ENCODE measurements around the gene DIDO1. TPM values are rescaled to one million over a fixed set of nuclear protein-coding genes. Genes with fewer than 3 reads are reported as not detected.
A peak's percentile ranks its signal among the peaks of the same experiment; 100 is the strongest.

DIDO1 gene
- total and polyA plus RNA-seq, 9 donors: 35.0 to 42.0 (median 38.2) TPM

DNA sequence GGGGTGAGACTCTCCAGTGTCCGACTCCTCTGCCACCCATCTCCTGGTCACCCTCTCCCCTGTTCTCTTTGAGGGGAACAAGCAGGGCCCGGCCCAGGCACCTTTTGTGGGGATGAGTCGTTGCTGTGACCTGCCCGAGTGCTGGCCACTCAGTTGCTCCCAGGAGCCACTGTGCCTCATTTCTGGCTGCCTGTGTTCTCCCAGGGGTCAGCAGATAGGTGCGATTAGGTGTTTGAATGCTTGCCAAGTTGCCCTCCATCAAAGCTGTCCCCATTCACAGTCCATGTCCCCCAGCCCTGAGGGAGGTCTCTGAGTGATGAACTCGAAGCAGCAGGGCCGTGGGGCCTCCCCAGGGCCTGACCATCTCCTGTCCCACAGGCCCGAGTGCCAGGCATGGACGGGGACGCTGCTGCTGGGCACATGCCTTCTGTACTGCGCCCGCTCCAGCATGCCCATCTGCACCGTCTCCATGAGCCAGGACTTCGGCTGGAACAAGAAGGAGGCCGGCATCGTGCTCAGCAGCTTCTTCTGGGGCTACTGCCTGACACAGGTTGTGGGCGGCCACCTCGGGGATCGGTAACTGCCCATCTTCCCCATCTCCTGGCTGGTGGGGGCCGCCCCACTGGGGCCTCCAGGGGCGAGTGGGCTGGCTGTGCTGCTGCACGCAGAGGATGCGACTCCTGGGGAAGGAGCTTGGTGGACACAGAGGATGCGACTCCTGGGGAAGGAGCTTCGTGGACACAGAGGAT lies 30.3 kb upstream of the DIDO1 start:
- H3K27ac ChIP-seq (ENCODE audit: low read length): no peak overlapping the region
- DNase-seq: no peak
- WGBS (ENCODE audit: insufficient coverage): 83% methylated on average over 16 of the region's 25 CpGs
- H3K4me3 ChIP-seq (ENCODE audit: low read length): no peak overlapping the region
- no peaks in the 10 kb centered on the region for H3K27me3 ChIP-seq (ENCODE audit: control insufficient read depth, insufficient read depth, low read length)
- H3K9me3 ChIP-seq (replicated peaks; ENCODE audit: control insufficient read depth, low read depth, low read length): no peaks in the 10 kb centered on the region
- H3K4me1 ChIP-seq (ENCODE audit: control insufficient read depth, insufficient read depth, low read length): peaks cover 27% of the 10 kb centered on the region
- H3K36me3 ChIP-seq (ENCODE audit: control insufficient read depth, insufficient read depth, low read length): no peaks in the 10 kb centered on the region

DNA sequence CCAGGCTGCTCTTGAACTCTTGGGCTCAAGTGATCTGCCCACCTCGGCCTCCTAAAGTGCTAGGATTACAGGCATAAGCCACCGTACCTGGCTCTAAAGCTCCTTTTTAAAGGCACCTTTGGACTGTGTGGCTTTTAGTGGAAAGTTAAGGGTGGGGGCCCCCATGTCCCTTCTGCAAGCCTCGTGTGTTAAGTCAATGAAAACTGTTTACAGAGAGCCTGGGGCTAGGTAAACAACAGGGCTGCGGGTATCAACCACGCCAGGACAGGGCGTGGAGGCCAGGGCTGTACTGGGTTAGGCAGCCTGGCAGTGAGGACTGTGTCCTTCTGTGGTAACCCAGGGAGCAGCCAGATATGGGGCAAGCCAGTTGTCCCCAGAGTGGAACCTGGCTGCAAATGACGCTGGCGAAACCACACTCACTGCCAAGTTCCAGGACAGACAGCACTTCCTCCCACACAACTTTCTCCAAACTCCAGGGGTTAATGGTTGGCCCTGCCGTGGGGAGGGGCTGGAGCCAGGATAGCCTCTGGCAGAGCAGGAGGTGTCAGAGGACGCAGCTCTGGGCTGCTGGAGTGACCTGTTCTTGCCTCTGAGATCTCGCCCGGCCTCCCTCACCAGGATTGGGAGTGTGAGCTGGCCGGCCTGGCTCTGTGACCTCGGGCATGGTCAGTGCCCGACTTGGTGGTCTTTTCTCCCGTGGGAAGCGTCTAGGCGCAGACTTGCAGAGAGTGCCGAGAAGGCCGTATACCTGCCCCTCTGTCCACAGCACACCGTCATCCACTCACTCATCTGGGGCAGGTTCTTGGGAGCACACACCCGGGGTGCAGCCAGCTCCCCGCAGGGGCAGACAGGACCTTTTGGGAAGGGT lies 29.4 kb upstream of the DIDO1 start:
- H3K36me3 ChIP-seq (ENCODE audit: control insufficient read depth, insufficient read depth, low read length): no peaks in the 10 kb centered on the region
- H3K4me1 ChIP-seq (ENCODE audit: control insufficient read depth, insufficient read depth, low read length): peaks cover 26% of the 10 kb centered on the region
- no peaks in the 10 kb centered on the region for H3K9me3 ChIP-seq (replicated peaks; ENCODE audit: control insufficient read depth, low read depth, low read length)
- 48% methylated on average over 12 of the region's 23 CpGs for WGBS (ENCODE audit: insufficient coverage)
- H3K27me3 ChIP-seq (ENCODE audit: control insufficient read depth, insufficient read depth, low read length): no peaks in the 10 kb centered on the region
- H3K4me3 ChIP-seq (ENCODE audit: low read length): no peak overlapping the region
- no peak for DNase-seq
- no peak overlapping the region for H3K27ac ChIP-seq (ENCODE audit: low read length)

DNA sequence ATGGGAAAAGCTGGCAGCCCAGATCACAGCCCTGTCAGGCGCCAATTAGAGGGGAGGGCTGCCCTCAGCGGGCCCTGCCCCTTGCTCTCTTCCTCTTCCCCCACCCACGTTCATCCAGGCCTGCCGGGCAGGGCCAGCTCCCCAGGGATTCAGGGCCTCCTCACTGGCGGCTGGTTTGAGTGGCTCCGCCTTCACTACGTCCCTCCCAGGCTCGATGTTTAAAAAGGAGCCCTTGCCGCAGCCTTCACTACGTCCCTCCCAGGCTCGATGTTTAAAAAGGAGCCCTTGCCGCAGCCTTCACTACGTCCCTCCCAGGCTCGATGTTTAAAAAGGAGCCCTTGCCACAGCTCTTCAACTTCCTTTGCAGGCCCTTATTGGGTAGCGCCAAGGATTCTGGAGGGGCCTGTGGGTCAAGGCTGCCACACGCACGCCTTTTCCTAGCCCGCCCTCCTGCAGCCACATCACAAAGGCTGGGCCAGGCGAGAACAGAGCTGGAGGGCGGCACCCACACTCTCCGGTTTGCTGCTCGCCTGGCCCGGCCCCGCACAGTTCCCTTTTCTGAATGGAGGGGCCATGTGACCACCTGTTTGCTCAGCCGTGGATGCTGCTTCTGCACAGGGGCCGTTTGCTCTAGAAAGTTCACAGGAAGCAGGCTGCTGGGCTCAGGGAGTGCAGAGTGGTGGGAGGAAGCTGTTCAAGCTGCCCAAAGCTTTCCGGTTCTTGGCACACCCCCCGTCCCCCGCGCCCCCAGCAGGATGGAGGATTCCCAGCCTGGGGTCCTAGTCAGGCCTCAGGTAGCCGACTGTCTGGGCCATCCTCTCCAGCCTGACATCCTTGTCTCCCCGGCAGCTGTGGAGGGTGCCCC lies 27.8 kb upstream of the DIDO1 start:
- Histone ChIP-seq H3K27ac (ENCODE audit: low read length) (peak overlapping the region; percentile 45), H3K4me3 (ENCODE audit: low read length) (no peak overlapping the region), H3K27me3 (ENCODE audit: control insufficient read depth, insufficient read depth, low read length) (no peaks in the 10 kb centered on the region), H3K9me3 (replicated peaks; ENCODE audit: control insufficient read depth, low read depth, low read length) (no peaks in the 10 kb centered on the region), H3K36me3 (ENCODE audit: control insufficient read depth, insufficient read depth, low read length) (peaks cover 15% of the 10 kb centered on the region), H3K4me1 (ENCODE audit: control insufficient read depth, insufficient read depth, low read length) (peaks cover 26% of the 10 kb centered on the region)
- WGBS (ENCODE audit: insufficient coverage): 7% methylated on average over 27 of the region's 32 CpGs
- DNase-seq: peak; percentile 86

DNA sequence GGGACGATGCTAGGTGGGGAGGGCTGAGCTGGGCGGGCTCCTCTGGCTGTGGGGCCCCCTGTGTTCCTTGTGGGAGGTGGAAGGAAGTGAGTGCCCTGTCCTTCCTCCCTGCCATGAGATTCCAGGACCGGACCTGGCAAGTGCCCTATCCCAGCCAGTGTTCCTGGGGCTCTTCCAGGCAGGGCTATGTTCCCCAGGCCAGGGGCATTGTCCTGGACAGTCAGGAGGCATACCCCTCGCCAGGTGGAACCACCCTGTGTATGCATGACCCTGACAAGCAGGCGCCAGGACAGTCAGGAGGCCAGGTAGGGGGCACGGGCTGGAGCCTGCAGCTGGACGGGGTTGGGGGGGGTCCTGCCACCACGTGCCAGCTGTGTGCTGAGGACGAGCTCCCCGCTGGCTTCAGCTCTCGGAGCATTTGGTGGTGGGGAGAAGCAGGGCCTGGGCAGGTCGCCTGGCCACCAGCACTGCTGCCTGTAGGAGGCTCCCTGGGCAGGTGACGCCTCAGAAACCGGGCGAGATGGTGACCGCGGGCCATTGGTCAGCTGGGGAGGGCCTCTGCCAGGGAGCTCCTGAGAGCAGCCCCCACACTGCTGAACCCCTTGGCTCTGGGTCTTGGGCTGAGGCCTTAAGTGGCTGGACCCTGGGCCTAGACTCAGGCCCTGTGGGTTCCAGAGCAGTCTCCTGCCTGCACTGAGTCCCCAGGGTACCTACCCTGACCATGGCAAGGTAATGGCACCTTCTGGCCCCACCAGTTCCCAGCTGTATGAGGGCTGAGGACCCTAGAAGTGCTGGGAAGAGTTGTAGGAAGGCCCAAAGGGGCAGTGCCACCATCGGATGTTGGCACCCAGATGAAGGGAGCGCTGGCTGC lies 26.9 kb upstream of the DIDO1 start:
- Histone ChIP-seq H3K36me3 (ENCODE audit: control insufficient read depth, insufficient read depth, low read length) (peaks cover 19% of the 10 kb centered on the region), H3K27ac (ENCODE audit: low read length) (peak overlapping the region; percentile 45), H3K27me3 (ENCODE audit: control insufficient read depth, insufficient read depth, low read length) (no peaks in the 10 kb centered on the region), H3K9me3 (replicated peaks; ENCODE audit: control insufficient read depth, low read depth, low read length) (no peaks in the 10 kb centered on the region), H3K4me3 (ENCODE audit: low read length) (no peak overlapping the region), H3K4me1 (ENCODE audit: control insufficient read depth, insufficient read depth, low read length) (peaks cover 26% of the 10 kb centered on the region)
- 62% methylated on average over 18 of the region's 19 CpGs for WGBS (ENCODE audit: insufficient coverage)
- peak; percentile 20 for DNase-seq

DNA sequence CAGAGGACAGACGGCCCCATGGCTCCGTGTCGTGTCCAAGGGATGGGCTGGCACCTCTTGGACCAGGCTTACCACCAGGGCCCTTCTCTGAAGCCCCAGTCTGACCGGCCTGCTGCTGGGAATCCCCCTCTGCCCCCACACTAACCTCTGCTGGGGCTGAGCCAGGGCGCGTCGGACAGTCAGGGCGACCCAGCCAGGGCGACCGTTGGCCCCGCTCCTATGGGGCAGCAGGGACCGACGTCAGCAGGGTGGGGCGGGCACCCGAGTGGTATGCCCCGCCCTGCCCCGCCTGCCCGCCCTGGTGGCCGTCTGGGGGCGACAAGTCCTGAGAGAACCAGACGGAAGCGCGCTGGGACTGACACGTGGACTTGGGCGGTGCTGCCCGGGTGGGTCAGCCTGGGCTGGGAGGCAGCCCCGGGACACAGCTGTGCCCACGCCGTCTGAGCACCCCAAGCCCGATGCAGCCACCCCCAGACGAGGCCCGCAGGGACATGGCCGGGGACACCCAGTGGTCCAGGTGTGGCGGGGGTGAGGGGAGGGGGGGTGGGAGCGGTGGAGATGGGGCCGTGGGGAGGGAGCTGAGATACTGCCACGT lies 26.2 kb upstream of the DIDO1 start, which contains the start of gene SLC17A9:
Gene SLC17A9 (plus strand): TSS at position 337 of the 595 bp plus-strand sequence. CDS start 122 bp downstream, at position 459.
- Histone ChIP-seq H3K27me3 (ENCODE audit: control insufficient read depth, insufficient read depth, low read length) (no peaks in the 10 kb centered on the region), H3K27ac (ENCODE audit: low read length) (peak within 1 kb of the TSS; percentile 45), H3K4me1 (ENCODE audit: control insufficient read depth, insufficient read depth, low read length) (peaks cover 26% of the 10 kb centered on the region), H3K9me3 (replicated peaks; ENCODE audit: control insufficient read depth, low read depth, low read length) (no peaks in the 10 kb centered on the region), H3K4me3 (ENCODE audit: low read length) (no peak within 1 kb of the TSS), H3K36me3 (ENCODE audit: control insufficient read depth, insufficient read depth, low read length) (peaks cover 23% of the 10 kb centered on the region)
- peak; percentile 42 for DNase-seq
- WGBS (ENCODE audit: insufficient coverage): 7% methylated on average over 31 of the region's 37 CpGs

DNA sequence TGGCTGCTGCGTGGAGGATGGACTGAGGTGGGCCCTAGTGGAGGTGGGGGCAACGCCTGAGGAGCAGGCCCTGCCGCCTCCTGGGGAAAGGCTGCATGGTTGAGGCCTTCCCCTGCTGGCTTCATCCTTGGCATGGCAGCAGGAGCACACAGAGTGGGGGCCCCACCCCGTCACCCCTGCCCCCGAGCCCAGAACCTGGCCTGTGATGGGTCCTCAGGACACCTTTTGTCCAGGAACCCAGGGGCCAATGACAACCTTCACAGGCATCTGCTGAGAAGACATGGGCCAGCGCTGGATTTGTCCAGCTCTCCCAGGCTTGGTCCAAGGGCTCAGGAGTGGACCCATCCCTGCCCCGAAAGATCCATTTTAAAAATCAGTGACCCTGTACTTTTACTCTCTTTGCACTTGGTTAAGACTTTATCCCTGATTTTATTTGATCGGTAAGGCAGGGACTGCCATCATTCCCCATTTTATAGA lies 25.6 kb upstream of the DIDO1 start:
- Histone ChIP-seq H3K4me3 (ENCODE audit: low read length) (no peak overlapping the region), H3K9me3 (replicated peaks; ENCODE audit: control insufficient read depth, low read depth, low read length) (no peaks in the 10 kb centered on the region), H3K4me1 (ENCODE audit: control insufficient read depth, insufficient read depth, low read length) (peaks cover 26% of the 10 kb centered on the region), H3K36me3 (ENCODE audit: control insufficient read depth, insufficient read depth, low read length) (peaks cover 27% of the 10 kb centered on the region), H3K27me3 (ENCODE audit: control insufficient read depth, insufficient read depth, low read length) (no peaks in the 10 kb centered on the region), H3K27ac (ENCODE audit: low read length) (no peak overlapping the region)
- DNase-seq: no peak
- 90% methylated on average over 8 of the region's 8 CpGs for WGBS (ENCODE audit: insufficient coverage)

- Histone ChIP-seq H3K9me3 (replicated peaks; ENCODE audit: control insufficient read depth, low read depth, low read length) (no peaks in the 10 kb centered on the region), H3K36me3 (ENCODE audit: control insufficient read depth, insufficient read depth, low read length) (peaks cover 32% of the 10 kb centered on the region), H3K4me3 (ENCODE audit: low read length) (no peak overlapping the region), H3K27ac (ENCODE audit: low read length) (no peak overlapping the region), H3K27me3 (ENCODE audit: control insufficient read depth, insufficient read depth, low read length) (no peaks in the 10 kb centered on the region), H3K4me1 (ENCODE audit: control insufficient read depth, insufficient read depth, low read length) (peaks cover 26% of the 10 kb centered on the region)
- 76% methylated on average over 9 of the region's 11 CpGs for WGBS (ENCODE audit: insufficient coverage)
- no peak for DNase-seq
Measured at GRCh38 chr20:62951143-62951895, 25.0 kb upstream of the DIDO1 start.

- peaks cover 38% of the 10 kb centered on the region for H3K36me3 ChIP-seq (ENCODE audit: control insufficient read depth, insufficient read depth, low read length)
- no peak overlapping the region for H3K27ac ChIP-seq (ENCODE audit: low read length)
- H3K4me1 ChIP-seq (ENCODE audit: control insufficient read depth, insufficient read depth, low read length): peaks cover 26% of the 10 kb centered on the region
- no peaks in the 10 kb centered on the region for H3K27me3 ChIP-seq (ENCODE audit: control insufficient read depth, insufficient read depth, low read length)
- no peaks in the 10 kb centered on the region for H3K9me3 ChIP-seq (replicated peaks; ENCODE audit: control insufficient read depth, low read depth, low read length)
- no peak for DNase-seq
- no peak overlapping the region for H3K4me3 ChIP-seq (ENCODE audit: low read length)
- 92% methylated on average over 3 of the region's 8 CpGs for WGBS (ENCODE audit: insufficient coverage)
Measured at GRCh38 chr20:62950741-62951140, 24.4 kb upstream of the DIDO1 start.

Data from muscle of leg (tissue), 11 donors.